H9 (cell line): ENCODE data around the gene SYT9. TPM values are rescaled to one million over a fixed set of nuclear protein-coding genes. Genes with fewer than 3 reads are reported as not detected.

Experiments used
- DNase-seq: peaks from one replicate; pipeline ENCODE4 v3.0.0-alpha.2; 2017
- H2AFZ ChIP-seq: one replicate; pipeline ENCODE4 v1.6.1; 2013; ENCODE audit warnings: mild to moderate bottlenecking, low read length, control low read depth, moderate library complexity
- H2AK5ac ChIP-seq: 2 replicates; pipeline ENCODE4 v1.6.1; 2013; ENCODE audit warnings: low read length, control low read depth, mixed read lengths; ENCODE audit not compliant: insufficient read length
- H2BK120ac ChIP-seq: one replicate; pipeline ENCODE4 v1.6.1; 2013; ENCODE audit warnings: low read depth, mild to moderate bottlenecking, low read length, control low read depth, inconsistent platforms; ENCODE audit not compliant: poor library complexity, severe bottlenecking
- H2BK12ac ChIP-seq: 2 replicates; pipeline ENCODE4 v1.6.1; 2013; ENCODE audit warnings: low read length, control low read depth, mixed read lengths, low read depth; ENCODE audit not compliant: insufficient read length
- H2BK15ac ChIP-seq: 2 replicates; pipeline ENCODE4 v1.6.1; 2013; ENCODE audit warnings: low read depth, low read length, control low read depth
- H2BK20ac ChIP-seq: one replicate; pipeline ENCODE4 v1.6.1; 2013; ENCODE audit warnings: low read depth, mild to moderate bottlenecking, low read length, control low read depth, inconsistent platforms; ENCODE audit not compliant: poor library complexity, severe bottlenecking
- H2BK5ac ChIP-seq: 2 replicates; pipeline ENCODE4 v1.6.1; 2013; ENCODE audit warnings: low read length, control low read depth, mixed read lengths; ENCODE audit not compliant: insufficient read length
- H3K14ac ChIP-seq: 2 replicates; pipeline ENCODE4 v1.6.1; 2013; ENCODE audit warnings: low read length, control low read depth; ENCODE audit not compliant: insufficient read depth
- H3K18ac ChIP-seq: 2 replicates; pipeline ENCODE4 v1.6.1; 2013; ENCODE audit warnings: low read depth, mild to moderate bottlenecking, mixed read lengths, low read length, control low read depth; ENCODE audit not compliant: insufficient read length
- H3K23ac ChIP-seq: 2 replicates; pipeline ENCODE4 v1.6.1; 2013; ENCODE audit warnings: low read length, control low read depth, mixed read lengths, low read depth; ENCODE audit not compliant: insufficient read length
- H3K23me2 ChIP-seq: 2 replicates; pipeline ENCODE4 v1.6.1; 2013; ENCODE audit warnings: low read depth, mild to moderate bottlenecking, mixed read lengths, low read length, control low read depth; ENCODE audit not compliant: insufficient read length, poor library complexity, severe bottlenecking
- H3K27ac ChIP-seq: 2 replicates; pipeline ENCODE4 v1.5.1; 2013; ENCODE audit warnings: low read length, control low read depth, mixed read lengths, low read depth; ENCODE audit not compliant: insufficient read length
- H3K27me3 ChIP-seq: 2 replicates; pipeline ENCODE4 v1.6.1; 2013; ENCODE audit warnings: low read length, control low read depth, inconsistent platforms; ENCODE audit not compliant: insufficient read depth
- H3K4ac ChIP-seq: 2 replicates; pipeline ENCODE4 v1.6.1; 2013; ENCODE audit warnings: low read depth, mild to moderate bottlenecking, control low read depth, inconsistent platforms, low read length, moderate library complexity
- H3K4me1 ChIP-seq: 2 replicates; pipeline ENCODE4 v1.6.1; 2013; ENCODE audit warnings: low read length, control low read depth, inconsistent platforms; ENCODE audit not compliant: insufficient read depth
- H3K4me2 ChIP-seq: 2 replicates; pipeline ENCODE4 v1.6.1; 2013; ENCODE audit warnings: low read length, control low read depth, mixed read lengths; ENCODE audit not compliant: insufficient read length, insufficient read depth
- H3K56ac ChIP-seq: 2 replicates; pipeline ENCODE4 v1.6.1; 2013; ENCODE audit warnings: low read depth, mild to moderate bottlenecking, mixed read lengths, low read length, control low read depth; ENCODE audit not compliant: insufficient read length
- H3K79me1 ChIP-seq: 2 replicates; pipeline ENCODE4 v1.6.1; 2013; ENCODE audit warnings: low read depth, mild to moderate bottlenecking, moderate library complexity, low read length, control low read depth, inconsistent platforms; ENCODE audit not compliant: insufficient read depth, poor library complexity, severe bottlenecking
- H3K79me2 ChIP-seq: 2 replicates; pipeline ENCODE4 v1.6.1; 2013; ENCODE audit warnings: low read length, control low read depth, inconsistent platforms; ENCODE audit not compliant: insufficient read depth
- H3K9ac ChIP-seq: 2 replicates; pipeline ENCODE4 v1.6.1; 2013; ENCODE audit warnings: low read length, control low read depth, mixed read lengths; ENCODE audit not compliant: insufficient read length; ENCODE audit errors: extremely low read depth
- H3K9me3 ChIP-seq: one replicate; pipeline ENCODE4 v1.6.1; 2013; ENCODE audit warnings: low read depth, low read length, inconsistent platforms; ENCODE audit not compliant: control insufficient read depth
- H3T11ph ChIP-seq: one replicate; pipeline ENCODE4 v1.6.1; 2013; ENCODE audit warnings: mild to moderate bottlenecking, low read length, control low read depth, inconsistent platforms
- H4K20me1 ChIP-seq: one replicate; pipeline ENCODE4 v1.6.1; 2013; ENCODE audit not compliant: control insufficient read depth, insufficient read length, insufficient read depth
- H4K5ac ChIP-seq: 2 replicates; pipeline ENCODE4 v1.6.1; 2013; ENCODE audit warnings: low read depth, mild to moderate bottlenecking, mixed read lengths, low read length, control low read depth; ENCODE audit not compliant: insufficient read length
- H4K8ac ChIP-seq: replicated peaks from 2 replicates; pipeline ENCODE4 v1.6.1; 2013; ENCODE audit warnings: low read length, control low read depth, mixed read lengths, low read depth; ENCODE audit not compliant: insufficient read length
- H4K91ac ChIP-seq: 2 replicates; pipeline ENCODE4 v1.6.1; 2013; ENCODE audit warnings: low read depth, mild to moderate bottlenecking, moderate library complexity, mixed read lengths, low read length, control low read depth; ENCODE audit not compliant: insufficient read length
- H3K27ac Mint-ChIP-seq, 3 experiments: 2 replicates in 2 of 3; 3 replicates in 1 of 3; pipeline ENCODE4 v1.8.0; 2020 to 2021; ENCODE audit warnings: mixed read lengths in 3 of 3, mild to moderate bottlenecking in 1 of 3, moderate library complexity in 1 of 3
- H3K27me3 Mint-ChIP-seq: 2 replicates; pipeline ENCODE4 v1.8.0; 2021; ENCODE audit warnings: low read depth, mild to moderate bottlenecking, moderate library complexity, mixed read lengths
- H3K36me3 Mint-ChIP-seq, 3 experiments: 2 replicates in 2 of 3; 3 replicates in 1 of 3; pipeline ENCODE4 v1.8.0; 2020 to 2021; ENCODE audit warnings: low read depth in 3 of 3, mixed read lengths in 3 of 3; ENCODE audit not compliant: insufficient read depth in 1 of 3
- H3K4me1 Mint-ChIP-seq, 2 experiments: 2 replicates each; pipeline ENCODE4 v1.8.0; 2020; ENCODE audit warnings: mixed read lengths in 2 of 2
- H3K4me3 Mint-ChIP-seq, 2 experiments: 2 replicates in 1 of 2; 3 replicates in 1 of 2; pipeline ENCODE4 v1.8.0; 2020 to 2021; ENCODE audit warnings: mild to moderate bottlenecking in 2 of 2, mixed read lengths in 2 of 2, moderate library complexity in 1 of 2
- H3K9me3 Mint-ChIP-seq, 2 experiments: 2 replicates in 1 of 2; 3 replicates in 1 of 2; pipeline ENCODE4 v1.8.0; 2020; ENCODE audit warnings: mild to moderate bottlenecking in 2 of 2, mixed read lengths in 2 of 2, moderate library complexity in 1 of 2
- CTCF ChIP-seq: fragments of 200-600 bp; sonication (generic); conservative IDR thresholded peaks from 3 replicates; pipeline ENCODE4 v1.8.0; 2021; ENCODE audit warnings: antibody characterized with exemption, mild to moderate bottlenecking
- WGBS: extraction: QIAGEN DNeasy Blood & Tissue Kit; methylation state at CpG from one replicate; pipeline ENCODE4 v1.1.7; 2013; ENCODE audit warnings: missing lambda C conversion rate, low lambda C conversion rate, mixed read lengths; ENCODE audit not compliant: insufficient read length; ENCODE audit errors: extremely low coverage; 5-methylcytosine and 5-hydroxymethylcytosine counted together
- total RNA-seq: library from RNA; stranded (reverse); gene quantifications from 2 replicates; pipeline ENCODE4 v1.2.1, GENCODE V29; 2021

The SYT9 gene
- total RNA-seq, 1 experiment from 2014 or later = 0.63 TPM

- H2BK12ac ChIP-seq = no peak overlapping the region
- H3K79me1 ChIP-seq = no peaks in the 10 kb centered on the region
- no peak overlapping the region for H3K9ac ChIP-seq
- no peaks in the 10 kb centered on the region for H3K23me2 ChIP-seq
- TF ChIP-seq CTCF = no peak
- no CpG with 5 or more reads among the region's 2 CpGs for WGBS
- no peaks in the 10 kb centered on the region for H3K4me1 ChIP-seq
- no peaks in the 10 kb centered on the region for H3K36me3 Mint-ChIP-seq
- H2BK5ac ChIP-seq = no peak overlapping the region
- H3K27me3 ChIP-seq = no peaks in the 10 kb centered on the region
- no peak overlapping the region for H2BK20ac ChIP-seq
- H3K9me3 ChIP-seq = no peaks in the 10 kb centered on the region
- H4K20me1 ChIP-seq = no peaks in the 10 kb centered on the region
- H3K4me2 ChIP-seq = no peak overlapping the region
- no peak overlapping the region for H3K27ac ChIP-seq
- no peak overlapping the region for H3K27ac Mint-ChIP-seq
- H3K27me3 Mint-ChIP-seq = no peaks in the 10 kb centered on the region; the same call in 1 of the 2 replicates
- no peak overlapping the region for H3K4me3 Mint-ChIP-seq
- no peak overlapping the region for H2BK15ac ChIP-seq
- DNase-seq = no peak
- no peaks in the 10 kb centered on the region for H3K79me2 ChIP-seq
- H2AFZ ChIP-seq = no peak overlapping the region
- no peaks in the 10 kb centered on the region for H3K9me3 Mint-ChIP-seq
- H3K4me1 Mint-ChIP-seq = no peaks in the 10 kb centered on the region
- H4K5ac ChIP-seq = no peak overlapping the region
- H2AK5ac ChIP-seq = no peak overlapping the region
- H4K8ac ChIP-seq = no peak overlapping the region
- H3K14ac ChIP-seq = no peak overlapping the region
- H3K56ac ChIP-seq = no peak overlapping the region
- no peak overlapping the region for H3K4ac ChIP-seq
- no peak overlapping the region for H2BK120ac ChIP-seq
- no peak overlapping the region for H3K23ac ChIP-seq
- H3T11ph ChIP-seq = no peak overlapping the region
- no peak overlapping the region for H4K91ac ChIP-seq
- no peak overlapping the region for H3K18ac ChIP-seq
Observed at GRCh38 chr11:7430496-7430895, 178.8 kb downstream of the SYT9 start.
